Endothelial cell of umbilical vein (primary cell): ENCODE results near the gene PIANP. TPM values are rescaled to one million over a fixed set of nuclear protein-coding genes. Genes with fewer than 3 reads are reported as not detected.

Experiments used
- BruUV-seq: library from RNA; stranded (reverse); fragments of 400-500 nt; replicated peaks from 2 replicates; lab custom pipeline; 2021; lab: Mats Ljungman, UMichigan
- CTCF ChIA-PET: fragments of 300-600, 350-600 bp; sonication (Branson Sonifier 250); formaldehyde crosslinking; loops from one replicate; lab custom pipeline; 2021; ENCODE audit warnings: antibody characterized with exemption, inconsistent platforms; lab: Charles Lee
- POLR2A ChIA-PET: fragments of 300-600, 350-600 bp; sonication (Branson Sonifier 250); formaldehyde crosslinking; loops from one replicate; lab custom pipeline; 2021; ENCODE audit warnings: antibody characterized with exemption, inconsistent platforms; lab: Charles Lee
- DNase-seq: peaks from one replicate; pipeline ENCODE4 v3.0.0-alpha.2; 2011; ENCODE audit warnings: low read depth, low spot score
- FAIRE-seq: peaks from 2 replicates; lab custom pipeline; 2011; peaks lifted over from hg19 to GRCh38; lab: Jason Lieb, UNC
- H2AFZ ChIP-seq: 2 replicates; pipeline ENCODE4 v1.6.0; 2012; ENCODE audit warnings: low read depth, low read length, control low read depth, inconsistent platforms
- H3K27ac ChIP-seq: 2 replicates; pipeline ENCODE4 v1.5.1; 2011; ENCODE audit warnings: low read depth, mild to moderate bottlenecking, control low read depth, low read length, moderate library complexity; ENCODE audit not compliant: insufficient read depth
- H3K27me3 ChIP-seq, 2 experiments: 2 replicates each; pipeline versions ENCODE4 v1.6.0 to v1.6.1; 2011; ENCODE audit warnings: low read length in 2 of 2, mixed read lengths in 1 of 2; ENCODE audit not compliant: control insufficient read depth in 2 of 2, insufficient read depth in 2 of 2
- H3K36me3 ChIP-seq, 2 experiments: 2 replicates in 1 of 2; 3 replicates in 1 of 2; pipeline ENCODE4 v1.5.1; 2011; ENCODE audit warnings: low read length in 2 of 2, mild to moderate bottlenecking in 1 of 2, moderate library complexity in 1 of 2; ENCODE audit not compliant: control insufficient read depth in 2 of 2, insufficient read depth in 2 of 2; ENCODE audit errors: extremely low read depth in 1 of 2
- H3K4me1 ChIP-seq: 3 replicates; pipeline ENCODE4 v1.5.1; 2011; ENCODE audit warnings: mild to moderate bottlenecking, low read length; ENCODE audit not compliant: control insufficient read depth, insufficient read depth; ENCODE audit errors: extremely low read depth
- H3K4me2 ChIP-seq: 2 replicates; pipeline ENCODE4 v1.6.1; 2011; ENCODE audit warnings: low read length, control low read depth, mixed read lengths; ENCODE audit not compliant: insufficient read depth
- H3K4me3 ChIP-seq, 3 experiments: fragments of 200-600 bp in 1 of 3; sonication (generic), shearing (Covaris generic) in 1 of 3; replicated peaks in 1 of 3; 2 replicates each; pipeline ENCODE4 v1.5.1; 2011 to 2016; ENCODE audit warnings: control low read depth in 3 of 3, low read length in 3 of 3, mild to moderate bottlenecking in 2 of 3, inconsistent platforms in 1 of 3, low read depth in 1 of 3, moderate library complexity in 1 of 3; ENCODE audit not compliant: insufficient read depth in 1 of 3
- H3K79me2 ChIP-seq: 2 replicates; pipeline ENCODE4 v1.6.0; 2012; ENCODE audit warnings: low read length, inconsistent platforms; ENCODE audit not compliant: control insufficient read depth, insufficient read depth
- H3K9ac ChIP-seq: replicated peaks from 2 replicates; pipeline ENCODE3; 2011; ENCODE audit warnings: low read length, control low read depth; ENCODE audit not compliant: insufficient read depth; ENCODE audit errors: extremely low read depth
- H3K9me1 ChIP-seq: replicated peaks from 3 replicates; pipeline ENCODE4 v1.6.0; 2011; ENCODE audit warnings: mild to moderate bottlenecking, low read length; ENCODE audit not compliant: control insufficient read depth, insufficient read depth; ENCODE audit errors: extremely low read depth
- H3K9me3 ChIP-seq: replicated peaks from 2 replicates; pipeline ENCODE4 v1.5.1; 2012; ENCODE audit warnings: low read length, inconsistent platforms; ENCODE audit not compliant: control insufficient read depth, insufficient read depth
- H4K20me1 ChIP-seq: replicated peaks from 2 replicates; pipeline ENCODE3; 2011; ENCODE audit warnings: mild to moderate bottlenecking, low read length; ENCODE audit not compliant: control insufficient read depth, insufficient read depth; ENCODE audit errors: extremely low read depth
- EZH2 ChIP-seq: IDR thresholded peaks from 2 replicates; pipeline ENCODE4 v1.6.1; 2012; ENCODE audit warnings: borderline replicate concordance, low read depth, mild to moderate bottlenecking, moderate library complexity, low read length, inconsistent platforms; ENCODE audit not compliant: severe bottlenecking
- FOS ChIP-seq: IDR thresholded peaks from 2 replicates; pipeline ENCODE4 v1.6.1; 2011; ENCODE audit warnings: mild to moderate bottlenecking, low read length, moderate library complexity, borderline replicate concordance; ENCODE audit not compliant: insufficient read depth
- GATA2 ChIP-seq: IDR thresholded peaks from 2 replicates; pipeline ENCODE4 v1.7.0; 2011; ENCODE audit warnings: low read depth, mild to moderate bottlenecking, moderate library complexity, mixed read lengths, low read length; ENCODE audit not compliant: insufficient read length, insufficient read depth
- JUN ChIP-seq: IDR thresholded peaks from 2 replicates; pipeline ENCODE4 v1.6.1; 2011; ENCODE audit warnings: borderline replicate concordance, low read depth; ENCODE audit not compliant: insufficient read length, insufficient read depth
- MAX ChIP-seq: IDR thresholded peaks from 2 replicates; pipeline ENCODE4 v1.6.1; 2011; ENCODE audit not compliant: insufficient read depth, insufficient read length
- MYC ChIP-seq: IDR thresholded peaks from one replicate; pipeline ENCODE4 v1.6.1; 2011; ENCODE audit warnings: mild to moderate bottlenecking, low read depth, low read length
- POLR2A ChIP-seq: IDR thresholded peaks from 2 replicates; pipeline ENCODE4 v1.6.1; 2012; ENCODE audit warnings: low read depth, mild to moderate bottlenecking, control low read depth, low read length
- dilution Hi-C: fragments of 300-500 bp; cut with MboI; formaldehyde crosslinking; loops from one replicate; pipeline ENCODE4 v1.15.0; 2019; ENCODE audit warnings: low sequenced_read_pairs; ENCODE audit not compliant: extremely low pct_ligation_motif_present
- intact Hi-C: fragments of 100-400 bp; cut with micrococcal nuclease; formaldehyde crosslinking; loops from one replicate; pipeline ENCODE4 v1.10.0; 2022
- polyA plus RNA-seq, 4 experiments: library from polyadenylated mRNA; depleted of rRNA in 3 of 4; stranded (reverse) in 3 of 4; unstranded in 1 of 4; fragments of >200 nt; gene quantifications; 2 replicates each; pipeline versions ENCODE4 v1.2.1 to v1.2.3, GENCODE V29; 2011 to 2012; ENCODE audit warnings: missing spikeins in 1 of 4
- total RNA-seq: library from RNA; stranded (reverse); gene quantifications from 2 replicates; pipeline ENCODE4 v1.2.3, GENCODE V29; 2021
- TF ChIP-seq, protein P1 (sequence below), 2 donors: IDR thresholded peaks; 1 replicate in 1 of 2; 2 replicates in 1 of 2; pipeline ENCODE4 v1.5.1; 2011; ENCODE audit warnings: low read length in 2 of 2, mild to moderate bottlenecking in 2 of 2, moderate library complexity in 2 of 2, control low read depth in 1 of 2, inconsistent platforms in 1 of 2, low read depth in 1 of 2; ENCODE audit not compliant: insufficient read depth in 1 of 2; ENCODE audit errors: extremely low read depth in 1 of 2

The PIANP gene
- total and polyA plus RNA-seq, 2 donors (not counting 3 experiments of a cell fraction or from before 2014, with no cell fraction given), result 0.10 to 0.55 TPM

GRCh38 chr12:6701078-6701768 lies 608 bp upstream of the PIANP start:
- no peaks in the 10 kb centered on the region for H3K9me1 ChIP-seq
- POLR2A ChIA-PET, result no interaction called here
- no TSS peak for BruUV-seq
- peak overlapping the region; percentile 40 for H3K4me2 ChIP-seq
- no peaks in the 10 kb centered on the region for H4K20me1 ChIP-seq
- no peaks in the 10 kb centered on the region for H3K36me3 ChIP-seq
- FAIRE-seq (no peak), DNase-seq (no peak)
- CTCF ChIA-PET, result no interaction called here
- H3K9ac ChIP-seq, result no peak overlapping the region
- peaks cover 4% of the 10 kb centered on the region for H3K4me1 ChIP-seq
- TF ChIP-seq MAX (no peak), FOS (no peak), GATA2 (no peak), JUN (no peak), MYC (no peak), POLR2A (no peak), EZH2 (no peak)
- TF ChIP-seq, protein P1, sequence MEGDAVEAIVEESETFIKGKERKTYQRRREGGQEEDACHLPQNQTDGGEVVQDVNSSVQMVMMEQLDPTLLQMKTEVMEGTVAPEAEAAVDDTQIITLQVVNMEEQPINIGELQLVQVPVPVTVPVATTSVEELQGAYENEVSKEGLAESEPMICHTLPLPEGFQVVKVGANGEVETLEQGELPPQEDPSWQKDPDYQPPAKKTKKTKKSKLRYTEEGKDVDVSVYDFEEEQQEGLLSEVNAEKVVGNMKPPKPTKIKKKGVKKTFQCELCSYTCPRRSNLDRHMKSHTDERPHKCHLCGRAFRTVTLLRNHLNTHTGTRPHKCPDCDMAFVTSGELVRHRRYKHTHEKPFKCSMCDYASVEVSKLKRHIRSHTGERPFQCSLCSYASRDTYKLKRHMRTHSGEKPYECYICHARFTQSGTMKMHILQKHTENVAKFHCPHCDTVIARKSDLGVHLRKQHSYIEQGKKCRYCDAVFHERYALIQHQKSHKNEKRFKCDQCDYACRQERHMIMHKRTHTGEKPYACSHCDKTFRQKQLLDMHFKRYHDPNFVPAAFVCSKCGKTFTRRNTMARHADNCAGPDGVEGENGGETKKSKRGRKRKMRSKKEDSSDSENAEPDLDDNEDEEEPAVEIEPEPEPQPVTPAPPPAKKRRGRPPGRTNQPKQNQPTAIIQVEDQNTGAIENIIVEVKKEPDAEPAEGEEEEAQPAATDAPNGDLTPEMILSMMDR (IDR thresholded peaks at IDR 0.05; ENCODE audit: extremely low read depth in 1 of 2, insufficient read depth in 1 of 2, low read depth in 1 of 2, low read length in 2 of 2), result no peak
- no peak overlapping the region for H3K4me3 ChIP-seq
- H3K27me3 ChIP-seq, result peaks cover 33 to 47% of the 10 kb centered on the region in 2 experiments
- no peak overlapping the region for H2AFZ ChIP-seq
- no peak overlapping the region for H3K27ac ChIP-seq
- intact Hi-C loops (no loop called here), dilution Hi-C loops (no loop called here)
- no peaks in the 10 kb centered on the region for H3K9me3 ChIP-seq
- no peaks in the 10 kb centered on the region for H3K79me2 ChIP-seq
